Tibial nerve (tissue), 4 donors: ENCODE measurements around the gene PRKAG3. TPM values are rescaled to one million over a fixed set of nuclear protein-coding genes. Genes with fewer than 3 reads are reported as not detected.
A peak's percentile ranks its signal among the peaks of the same experiment; 100 is the strongest.

Experiments
- DNase-seq, 2 donors: peaks; one replicate each; pipeline ENCODE4 v3.0.0-alpha.2; 2019; ENCODE audit warnings: low spot score in 2 of 2
- H3K27ac ChIP-seq, 4 donors: fragments of 200-600 bp; sonication (generic) in 3 of 4; one replicate each; pipeline ENCODE4 v1.5.1; 2017 to 2019; ENCODE audit warnings: mild to moderate bottlenecking in 1 of 4
- H3K27me3 ChIP-seq, 2 donors: fragments of 200-600 bp; sonication (generic) in 1 of 2; one replicate each; pipeline versions ENCODE4 v1.5.1 to v1.6.0; 2017 to 2019
- H3K36me3 ChIP-seq, 3 donors: fragments of 200-600 bp; sonication (generic); one replicate each; pipeline ENCODE4 v1.5.1; 2018 to 2019
- H3K4me1 ChIP-seq, 4 donors: fragments of 200-600 bp; sonication (generic) in 3 of 4; one replicate each; pipeline ENCODE4 v1.5.1; 2017 to 2019
- H3K4me3 ChIP-seq, 4 donors: fragments of 200-600 bp; sonication (generic) in 3 of 4; one replicate each; pipeline ENCODE4 v1.5.1; 2017 to 2019; ENCODE audit warnings: mild to moderate bottlenecking in 1 of 4, moderate library complexity in 1 of 4
- H3K9me3 ChIP-seq, 4 donors: fragments of 200-600 bp; sonication (generic) in 3 of 4; one replicate each; pipeline ENCODE4 v1.5.1; 2017 to 2019
- CTCF ChIP-seq, 5 experiments: fragments of 200-600 bp in 3 of 5; fragments of 450-650 bp in 2 of 5; sonication (generic) in 3 of 5; IDR thresholded peaks; one replicate each; pipeline ENCODE4 v1.5.1; 2016 to 2019; ENCODE audit warnings: antibody characterized with exemption in 5 of 5, mild to moderate bottlenecking in 3 of 5, moderate library complexity in 2 of 5
- EP300 ChIP-seq, 2 donors: sonication (generic); formaldehyde crosslinking; IDR thresholded peaks; one replicate each; pipeline ENCODE4 v1.6.1; 2017; ENCODE audit warnings: antibody characterized with exemption in 2 of 2, mild to moderate bottlenecking in 1 of 2
- POLR2A ChIP-seq, 2 donors: fragments of 450-650 bp; IDR thresholded peaks; one replicate each; pipeline ENCODE4 v1.6.1; 2017; ENCODE audit warnings: antibody characterized with exemption in 2 of 2, mild to moderate bottlenecking in 2 of 2, moderate library complexity in 2 of 2
- WGBS, 2 donors: methylation state at CpG; one replicate each; pipeline ENCODE4 v1.1.5; 2018; 5-methylcytosine and 5-hydroxymethylcytosine counted together
- total RNA-seq, 4 donors: library from RNA; depleted of rRNA; stranded (reverse); fragments of >200 nt; gene quantifications; one replicate each; pipeline ENCODE4 v1.1.0, GENCODE V29; 2016

Gene PRKAG3
- total RNA-seq, 4 donors from 2014 or later: not detected

GRCh38 chr2:218859556-218859987, 28.0 kb upstream of the PRKAG3 start, which contains the start of gene WNT6:
Gene WNT6, plus strand, starts transcription at chr2:218859805. Its CDS starts 233 bp downstream, at chr2:218860038.
- H3K27me3 ChIP-seq: peaks cover 0 to 34% of the 10 kb centered on the region in 2 donors
- H3K36me3 ChIP-seq: no peaks in the 10 kb centered on the region
- no peaks in the 10 kb centered on the region for H3K9me3 ChIP-seq
- peaks cover 0 to 81% (median 11%) of the 10 kb centered on the region in 4 donors for H3K4me1 ChIP-seq
- H3K4me3 ChIP-seq: peak within 1 kb of the TSS; percentile 47 to 67 (median 58)
- no peak for TF ChIP-seq EP300 (IDR thresholded peaks at IDR 0.05)
- TF ChIP-seq POLR2A (IDR thresholded peaks at IDR 0.05): no peak
- TF ChIP-seq CTCF (IDR thresholded peaks at IDR 0.05): no peak
- peak within 1 kb of the TSS; percentile 81 to 92 (median 87) for H3K27ac ChIP-seq
- no peak for DNase-seq
- WGBS, 2 donors: 0% methylated on average over 10 to 12 of the region's 64 CpGs

- peaks cover 0 to 34% of the 10 kb centered on the region in 2 donors for H3K27me3 ChIP-seq
- peaks cover 0 to 75% (median 8%) of the 10 kb centered on the region in 4 donors for H3K4me1 ChIP-seq
- peak overlapping the region; percentile 34 to 67 (median 53) for H3K4me3 ChIP-seq
- no peak for DNase-seq
- 11 to 16% methylated on average over 51 of the region's 51 CpGs for WGBS, 2 donors
- no peak for TF ChIP-seq POLR2A (IDR thresholded peaks at IDR 0.05)
- no peak for TF ChIP-seq CTCF (IDR thresholded peaks at IDR 0.05)
- TF ChIP-seq EP300 (IDR thresholded peaks at IDR 0.05): no peak
- H3K36me3 ChIP-seq: no peaks in the 10 kb centered on the region
- H3K9me3 ChIP-seq: no peaks in the 10 kb centered on the region
- H3K27ac ChIP-seq: peak overlapping the region; percentile 56 to 92 (median 82)
These were observed 27.3 kb upstream of the PRKAG3 start for GRCh38 chr2:218858671-218859555.

- Histone ChIP-seq H3K27ac (peak overlapping the region in 1 of 4 donors; percentile 92), H3K36me3 (no peaks in the 10 kb centered on the region), H3K4me1 (peaks cover 0 to 75% (median 7%) of the 10 kb centered on the region in 4 donors), H3K4me3 (no peak overlapping the region), H3K9me3 (no peaks in the 10 kb centered on the region), H3K27me3 (peaks cover 0 to 36% of the 10 kb centered on the region in 2 donors)
- DNase-seq: no peak
- TF ChIP-seq EP300 (IDR thresholded peaks at IDR 0.05): no peak
- no peak for TF ChIP-seq POLR2A (IDR thresholded peaks at IDR 0.05)
- no peak for TF ChIP-seq CTCF (IDR thresholded peaks at IDR 0.05)
- WGBS, 2 donors: 39 to 46% methylated on average over 1 of the region's 1 CpG
These were observed 26.5 kb upstream of the PRKAG3 start for GRCh38 chr2:218858138-218858445.

GRCh38 chr2:218857371-218858137, 26.0 kb upstream of the PRKAG3 start:
- Histone ChIP-seq H3K27me3 (peaks cover 0 to 39% of the 10 kb centered on the region in 2 donors), H3K36me3 (no peaks in the 10 kb centered on the region), H3K4me1 (peaks cover 0 to 71% (median 7%) of the 10 kb centered on the region in 4 donors), H3K4me3 (no peak overlapping the region), H3K9me3 (no peaks in the 10 kb centered on the region), H3K27ac (peak overlapping the region in 1 of 4 donors; percentile 92)
- no peak for TF ChIP-seq EP300 (IDR thresholded peaks at IDR 0.05)
- TF ChIP-seq POLR2A (IDR thresholded peaks at IDR 0.05): no peak
- no peak for TF ChIP-seq CTCF (IDR thresholded peaks at IDR 0.05)
- WGBS, 2 donors: 21 to 28% methylated on average over 10 of the region's 10 CpGs
- no peak for DNase-seq
